Left renal cortex interstitium (tissue), 4 donors: ENCODE results near the gene TEX22. TPM values are rescaled to one million over a fixed set of nuclear protein-coding genes. Genes with fewer than 3 reads are reported as not detected.

ENCODE experiments used
- DNase-seq, 4 donors: peaks; one replicate each; pipeline ENCODE4 v3.0.0-alpha.2; 2013; ENCODE audit warnings: low read depth in 4 of 4, low spot score in 2 of 4, missing footprints in 1 of 4
- polyA plus RNA-seq, 4 donors: library from polyadenylated mRNA; unstranded; fragments of 120-200 nt; gene quantifications; one replicate each; pipeline ENCODE4 v1.2.1, GENCODE V29; 2013; ENCODE audit not compliant: insufficient read length in 4 of 4

Gene TEX22
- polyA plus RNA-seq, 4 donors = 1.0 to 4.4 (median 2.4) TPM

DNA sequence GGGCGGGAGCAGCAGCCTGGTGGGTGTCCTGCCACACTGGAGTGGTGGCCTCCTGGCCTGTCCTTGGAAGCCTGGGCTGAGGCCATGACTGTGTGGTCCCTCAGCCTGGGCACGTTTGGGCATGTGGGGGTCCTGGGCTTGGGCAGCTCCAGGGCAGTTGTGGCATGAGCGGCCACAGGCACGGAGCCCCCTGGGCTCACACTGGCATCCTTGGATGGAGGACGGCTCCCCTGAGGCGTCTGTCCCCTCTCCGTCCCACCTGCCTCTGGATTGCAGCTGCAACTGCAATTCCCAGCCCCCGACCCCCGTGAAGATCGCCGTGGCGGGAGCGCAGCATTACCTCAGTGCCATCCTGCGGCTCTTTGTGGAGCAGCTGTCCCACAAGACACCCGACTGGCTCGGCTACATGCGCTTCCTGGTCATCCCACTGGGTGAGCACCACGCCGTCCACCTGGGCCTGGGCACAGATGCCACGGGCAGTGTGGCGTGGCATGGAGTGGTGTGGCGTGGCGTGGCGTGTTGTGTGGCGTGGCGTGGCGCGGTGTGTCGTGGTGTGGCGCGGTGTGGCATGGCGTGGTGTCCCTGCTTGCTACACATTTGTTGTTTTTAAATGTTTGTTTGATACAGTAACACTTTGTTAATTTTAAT is 15.1 kb upstream of the TEX22 start:
- no peak for DNase-seq

DNA sequence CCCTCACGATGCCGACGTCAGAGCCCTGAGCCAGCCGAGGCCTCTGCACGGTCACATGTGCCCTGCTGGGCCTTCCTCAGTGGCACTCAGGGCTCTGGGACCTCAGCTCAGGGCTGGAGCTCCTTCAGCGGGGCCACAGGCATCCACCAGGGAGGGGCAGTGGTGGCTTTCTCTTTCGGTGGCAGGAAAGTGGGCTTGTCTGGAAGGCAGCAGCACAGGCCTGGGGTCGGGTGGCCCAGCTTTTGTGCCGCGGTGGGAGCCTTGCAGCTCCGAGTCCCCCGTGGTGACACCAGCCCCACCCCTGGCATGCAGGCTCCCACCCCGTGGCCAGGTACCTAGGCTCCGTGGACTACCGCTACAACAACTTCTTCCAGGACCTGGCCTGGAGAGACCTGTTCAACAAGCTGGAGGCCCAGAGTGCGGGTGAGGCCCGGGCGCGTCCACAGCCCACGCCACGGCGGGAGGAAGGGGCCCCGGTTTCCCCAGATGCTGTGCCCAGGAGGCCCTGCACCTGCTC is 14.2 kb upstream of the TEX22 start:
- DNase-seq = no peak

- DNase-seq = no peak
These were observed 13.6 kb upstream of the TEX22 start for GRCh38 chr14:105384605-105385321.

- DNase-seq = no peak
These were observed 13.1 kb upstream of the TEX22 start for GRCh38 chr14:105385322-105385637.

- DNase-seq = no peak
These were observed 12.5 kb upstream of the TEX22 start for GRCh38 chr14:105385698-105386365.

- no peak for DNase-seq
These were observed 11.5 kb upstream of the TEX22 start for GRCh38 chr14:105386581-105387529.

DNA sequence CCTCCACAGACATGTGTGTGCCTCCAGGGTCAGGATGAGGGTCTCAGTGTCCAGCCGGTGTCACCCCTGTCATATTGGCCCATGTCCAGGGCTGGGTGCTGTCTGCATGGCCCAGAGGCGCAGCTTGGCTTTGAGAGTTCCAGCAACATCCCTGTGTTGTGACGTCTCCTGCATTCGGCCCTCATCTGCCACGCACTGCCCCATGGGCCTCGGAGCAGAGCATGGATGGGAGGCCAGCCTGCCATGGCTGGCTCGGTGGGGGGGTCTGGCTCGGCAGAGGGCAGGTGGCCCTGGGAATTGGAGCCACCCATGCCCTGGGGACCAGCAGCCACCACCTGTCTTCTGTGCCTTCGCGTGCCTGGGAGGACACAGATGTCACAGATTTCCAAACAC is 10.8 kb upstream of the TEX22 start:
- no peak for DNase-seq

- DNase-seq = no peak
These were observed 10.0 kb upstream of the TEX22 start for GRCh38 chr14:105388110-105388951.

GRCh38 chr14:105388976-105389375 is 9.4 kb upstream of the TEX22 start:
- no peak for DNase-seq

GRCh38 chr14:105389534-105389933 is 8.8 kb upstream of the TEX22 start:
- DNase-seq = no peak

DNA sequence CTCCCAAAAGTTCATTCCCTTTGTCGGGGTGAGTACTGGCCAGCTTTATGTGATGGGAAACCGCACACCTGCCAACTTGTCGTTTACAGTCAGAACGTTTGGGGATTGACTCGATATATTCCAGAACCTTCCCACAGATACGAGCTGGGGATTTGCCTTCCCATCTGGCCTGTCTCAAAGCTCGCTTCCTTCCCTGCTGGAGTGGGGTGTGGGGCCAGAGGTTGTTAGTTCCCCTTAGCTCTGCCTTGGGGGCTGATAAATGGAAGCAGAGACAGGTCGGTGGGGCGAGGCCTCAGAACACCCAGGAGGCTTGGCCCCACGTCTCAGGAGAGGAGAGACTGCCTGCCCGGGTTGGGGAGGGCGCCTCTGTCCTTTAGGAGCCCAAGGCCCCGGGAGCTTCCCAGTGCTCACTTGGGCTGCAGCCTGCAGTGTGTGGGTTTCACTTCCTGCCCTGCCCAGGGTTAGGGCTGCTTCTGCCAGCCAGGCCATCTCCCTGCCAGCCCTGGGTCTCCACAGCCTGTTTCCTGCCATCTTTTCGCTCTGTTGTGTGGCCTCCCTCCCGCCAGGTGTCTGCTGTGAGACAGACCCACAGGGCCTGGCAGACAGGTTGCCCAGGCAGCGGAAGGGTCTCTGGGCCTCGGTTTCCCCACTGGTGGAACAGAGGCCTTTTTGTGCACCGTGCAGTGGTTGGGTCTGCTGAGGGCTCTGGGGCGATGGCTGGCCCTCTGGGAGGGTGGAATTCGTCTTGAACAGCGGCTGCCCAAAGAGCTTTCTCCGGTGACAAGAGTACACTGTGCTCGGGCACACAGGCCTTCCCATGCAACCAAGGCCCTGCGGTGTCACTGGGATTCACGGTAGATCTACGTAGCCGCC is 8.1 kb upstream of the TEX22 start:
- no peak for DNase-seq

GRCh38 chr14:105390849-105391500 is 7.4 kb upstream of the TEX22 start:
- no peak for DNase-seq

DNA sequence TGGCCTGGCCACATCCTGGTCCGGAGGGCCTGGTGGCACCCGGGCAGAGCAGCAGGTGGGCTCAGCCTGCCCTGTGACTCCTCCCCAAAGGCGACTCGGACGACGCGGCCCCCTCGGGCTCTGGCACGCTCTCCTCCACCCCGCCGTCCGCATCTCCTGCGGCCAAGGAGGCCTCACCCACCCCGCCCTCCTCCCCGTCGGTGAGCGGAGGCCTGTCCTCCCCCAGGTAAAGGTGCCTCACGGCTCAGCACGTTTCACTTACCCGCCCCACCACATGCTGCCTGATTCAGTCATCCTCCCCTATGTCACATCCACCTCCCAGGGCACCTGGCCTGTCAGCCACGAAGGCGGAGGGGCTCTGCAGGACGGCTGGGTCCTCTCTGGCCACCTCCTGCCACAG is 6.8 kb upstream of the TEX22 start:
- DNase-seq = no peak

DNA sequence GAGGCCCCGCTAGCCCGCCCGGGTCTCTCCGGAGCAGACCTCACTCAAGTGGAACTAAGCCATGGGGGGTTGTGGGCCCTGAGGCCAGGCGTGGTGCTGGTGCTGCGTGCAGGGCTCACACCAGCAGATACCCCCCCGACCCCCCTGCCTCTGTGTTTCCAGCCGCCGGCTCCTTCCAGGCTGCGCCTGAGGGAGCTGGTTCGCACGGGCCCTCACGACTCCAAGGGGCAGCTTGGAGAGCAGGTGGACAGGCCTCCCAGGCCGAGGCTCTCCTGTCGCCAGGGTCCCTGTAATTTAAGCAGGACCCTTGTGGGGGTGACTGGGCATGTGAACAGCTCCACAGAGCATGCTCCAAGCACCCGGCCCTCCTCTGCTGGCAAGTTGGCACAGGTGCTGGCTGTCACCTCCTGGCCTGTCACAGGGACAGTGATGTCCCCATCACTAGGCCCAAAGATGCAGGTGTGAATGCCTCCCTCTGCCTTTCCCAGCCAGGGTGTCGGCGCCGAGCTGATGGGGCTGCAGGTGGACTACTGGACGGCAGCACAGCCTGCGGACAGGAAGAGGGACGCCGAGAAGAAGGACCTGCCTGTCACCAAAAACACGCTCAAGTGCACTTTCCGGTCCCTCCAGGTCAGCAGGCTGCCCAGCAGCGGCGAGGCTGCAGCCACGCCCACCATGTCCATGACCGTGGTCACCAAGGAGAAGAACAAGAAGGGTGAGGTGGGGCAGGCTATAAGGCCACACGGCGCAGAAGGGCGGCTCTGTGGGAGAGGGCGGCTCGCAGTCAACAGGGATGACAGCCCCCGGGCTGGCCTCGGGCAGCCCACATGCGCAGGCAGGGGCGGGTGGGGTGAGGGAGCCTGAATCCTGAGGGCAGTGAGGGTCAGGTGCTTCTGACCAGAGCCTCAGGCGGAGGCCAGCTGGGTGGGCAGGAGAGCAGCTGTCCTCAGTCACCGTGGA is 5.9 kb upstream of the TEX22 start:
- no peak for DNase-seq

- DNase-seq = no peak
These were observed 5.2 kb upstream of the TEX22 start for GRCh38 chr14:105393151-105393550.

DNA sequence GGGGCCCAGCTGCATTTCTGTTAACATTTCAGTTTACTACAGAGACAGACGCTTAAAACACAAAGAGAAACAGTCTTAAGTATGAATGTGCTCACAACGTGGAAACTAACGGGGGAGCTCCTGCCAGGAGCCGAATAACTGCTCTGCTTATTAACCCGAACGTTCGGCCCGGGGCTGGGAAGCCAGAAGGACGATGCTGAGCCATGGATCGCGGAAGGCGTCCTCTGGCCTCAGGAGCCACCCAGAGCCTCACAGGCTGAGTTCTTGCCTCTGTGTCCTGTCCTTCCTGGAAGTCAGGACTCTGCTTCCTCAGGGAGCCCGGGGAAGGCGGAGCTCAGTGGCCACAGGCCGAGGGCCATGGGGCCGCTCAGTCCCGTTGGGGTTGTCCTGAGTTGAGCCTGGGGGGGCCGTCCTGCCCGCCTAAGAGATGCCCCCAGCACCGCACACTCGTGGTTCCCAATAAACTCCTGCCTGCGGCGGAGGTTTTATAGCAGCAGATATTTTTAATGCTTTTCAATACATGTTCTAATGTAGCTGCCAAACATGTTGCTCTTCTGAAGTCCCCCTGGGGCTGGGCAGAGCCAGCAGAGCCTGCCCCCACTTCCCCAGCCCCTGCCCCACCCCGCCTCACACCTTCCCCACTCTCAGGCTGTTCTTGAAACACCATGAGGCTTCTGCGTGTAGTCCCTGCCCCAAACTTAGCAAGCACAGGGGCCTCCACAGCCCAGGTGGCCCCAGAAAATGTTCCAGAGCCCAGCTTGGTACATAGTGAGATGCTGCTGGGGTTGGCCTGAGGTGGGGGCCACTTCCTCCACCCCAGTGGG is 3.4 kb upstream of the TEX22 start:
- no peak for DNase-seq

- DNase-seq = no peak
These were observed 2.8 kb upstream of the TEX22 start for GRCh38 chr14:105395538-105395854.
